ACC112 (cell line): ENCODE results near the gene CAMKK2.
A peak's percentile ranks its signal among the peaks of the same experiment; 100 is the strongest.

Source experiments
- H2AFZ ChIP-seq: fragments of 200-600 bp; sonication (generic); one replicate; pipeline ENCODE4 v1.6.0; 2017; ENCODE audit warnings: antibody characterized with exemption, low read length; ENCODE audit not compliant: unreplicated experiment
- H3K27ac ChIP-seq: fragments of 200-600 bp; sonication (generic); 2 replicates; pipeline ENCODE4 v1.5.1; 2014; ENCODE audit warnings: low read depth, mild to moderate bottlenecking, antibody characterized with exemption, low read length, moderate library complexity
- H3K27me3 ChIP-seq: fragments of 200-600 bp; sonication (generic); 2 replicates; pipeline ENCODE4 v1.6.1; 2014; ENCODE audit warnings: mild to moderate bottlenecking, antibody characterized with exemption, low read length, moderate library complexity, mixed read lengths; ENCODE audit not compliant: insufficient read depth
- H3K36me3 ChIP-seq: fragments of 200-600 bp; sonication (generic); 2 replicates; pipeline ENCODE4 v1.6.1; 2016; ENCODE audit warnings: mild to moderate bottlenecking, antibody characterized with exemption, low read length, moderate library complexity, mixed read lengths; ENCODE audit not compliant: insufficient read depth
- H3K4me1 ChIP-seq: fragments of 200-600 bp; sonication (generic); one replicate; pipeline ENCODE4 v1.6.1; 2016; ENCODE audit warnings: low read length, mixed read lengths; ENCODE audit not compliant: insufficient read depth, unreplicated experiment, control insufficient read depth
- H3K4me3 ChIP-seq: fragments of 200-600 bp; sonication (generic); 2 replicates; pipeline ENCODE4 v1.5.1; 2014; ENCODE audit warnings: mild to moderate bottlenecking, low read depth, low read length
- H3K79me2 ChIP-seq: fragments of 200-600 bp; sonication (generic); one replicate; pipeline ENCODE4 v1.6.0; 2016; ENCODE audit warnings: low read length; ENCODE audit not compliant: control insufficient read depth, unreplicated experiment, insufficient read depth

The CAMKK2 gene

DNA sequence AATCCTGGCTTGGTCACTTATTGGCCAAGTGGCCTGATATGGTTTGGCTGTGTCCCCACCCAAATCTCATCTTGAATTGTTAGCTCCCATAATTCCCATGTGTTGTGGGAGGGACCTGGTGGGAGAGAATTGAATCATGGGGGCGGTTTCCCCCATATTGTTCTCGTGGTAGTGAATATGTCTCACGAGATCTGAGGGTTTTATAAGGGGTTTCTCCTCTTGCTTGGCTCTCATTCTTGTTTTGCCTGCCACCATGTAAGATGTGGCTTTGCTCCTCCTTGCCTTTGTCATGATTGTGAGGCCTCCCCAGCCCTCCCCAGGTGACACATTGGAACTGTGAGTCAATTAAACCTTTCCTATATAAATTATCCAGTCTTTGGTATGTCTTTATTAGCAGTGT, 105.4 kb downstream of the CAMKK2 start:
- Histone ChIP-seq H3K27ac (peak overlapping the region; percentile 83), H3K27me3 (no peaks in the 10 kb centered on the region), H2AFZ (peak overlapping the region; percentile 26), H3K4me1 (peaks cover 15% of the 10 kb centered on the region), H3K36me3 (no peaks in the 10 kb centered on the region), H3K79me2 (no peaks in the 10 kb centered on the region), H3K4me3 (peak overlapping the region; percentile 12)

DNA sequence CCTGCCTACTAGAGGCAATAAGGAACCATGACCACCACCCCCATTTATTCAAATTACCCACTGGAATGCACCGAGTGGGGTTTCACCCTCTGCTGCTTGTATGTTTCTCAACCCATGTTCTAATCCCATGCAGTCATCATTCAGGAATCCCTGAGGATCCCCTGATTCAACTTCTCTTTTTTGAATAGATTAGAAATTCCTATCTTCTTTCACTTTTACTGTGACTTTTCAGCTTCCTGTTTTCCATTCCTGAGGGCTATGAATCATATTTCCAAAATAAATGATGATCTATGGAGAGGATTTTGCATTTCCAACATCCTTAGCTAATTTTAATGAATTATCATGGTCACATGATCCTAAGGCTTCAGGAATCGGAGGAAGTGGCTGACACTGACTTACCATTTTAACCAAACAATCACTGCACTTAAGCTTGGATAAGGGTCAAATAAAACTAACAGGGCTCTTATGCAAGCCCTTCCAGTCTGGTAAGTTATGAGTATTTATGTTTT, 105.9 kb downstream of the CAMKK2 start:
- Histone ChIP-seq H3K27me3 (no peaks in the 10 kb centered on the region), H3K4me3 (peak overlapping the region; percentile 12), H3K27ac (peak overlapping the region; percentile 83)

DNA sequence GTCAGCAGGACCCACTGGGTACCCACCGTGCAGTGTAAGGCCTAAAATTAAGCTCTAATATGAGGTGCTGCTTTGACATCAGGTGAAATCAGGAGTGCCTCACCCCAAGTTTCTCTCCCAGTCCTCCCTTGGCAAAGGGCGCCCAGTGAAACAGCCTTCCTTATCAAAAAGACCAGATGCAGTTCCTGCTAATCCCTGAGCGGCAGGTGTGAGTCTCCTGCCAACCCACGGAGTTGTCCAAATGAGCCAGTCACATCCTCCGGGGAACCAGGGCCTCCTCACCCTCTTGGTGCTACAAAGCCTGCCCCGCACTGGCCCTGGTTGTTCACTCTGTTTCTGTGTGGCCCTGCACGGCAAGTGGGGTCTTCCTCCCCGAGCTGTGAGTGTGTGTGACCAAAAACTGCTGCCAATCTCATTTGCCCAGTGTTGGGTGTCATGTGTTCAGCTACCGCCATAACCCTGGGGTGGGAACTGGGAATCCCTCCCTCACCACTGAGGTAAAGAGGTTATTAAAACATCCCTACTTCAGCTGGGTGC, 106.8 kb downstream of the CAMKK2 start:
- H3K79me2 ChIP-seq: no peaks in the 10 kb centered on the region
- H3K27me3 ChIP-seq: no peaks in the 10 kb centered on the region
- no peak overlapping the region for H2AFZ ChIP-seq
- H3K36me3 ChIP-seq: no peaks in the 10 kb centered on the region
- peak overlapping the region; percentile 83 for H3K27ac ChIP-seq
- peaks cover 15% of the 10 kb centered on the region for H3K4me1 ChIP-seq
- no peak overlapping the region for H3K4me3 ChIP-seq

More for the DNA sequence above, 105.9 kb downstream of the CAMKK2 start:
- Histone ChIP-seq H3K36me3 (no peaks in the 10 kb centered on the region), H3K79me2 (no peaks in the 10 kb centered on the region), H3K4me1 (peaks cover 15% of the 10 kb centered on the region), H2AFZ (peak overlapping the region; percentile 26)

GRCh38 chr12:121189131-121189530, 107.4 kb downstream of the CAMKK2 start:
- no peak overlapping the region for H3K4me3 ChIP-seq
- H3K36me3 ChIP-seq: no peaks in the 10 kb centered on the region
- H3K27me3 ChIP-seq: no peaks in the 10 kb centered on the region
- no peak overlapping the region for H2AFZ ChIP-seq
- H3K79me2 ChIP-seq: no peaks in the 10 kb centered on the region
- no peak overlapping the region for H3K27ac ChIP-seq
- peaks cover 15% of the 10 kb centered on the region for H3K4me1 ChIP-seq

GRCh38 chr12:121188227-121188626, 108.3 kb downstream of the CAMKK2 start:
- Histone ChIP-seq H3K36me3 (no peaks in the 10 kb centered on the region), H3K4me1 (peaks cover 15% of the 10 kb centered on the region), H3K79me2 (no peaks in the 10 kb centered on the region), H3K27me3 (no peaks in the 10 kb centered on the region), H3K27ac (no peak overlapping the region), H2AFZ (no peak overlapping the region), H3K4me3 (no peak overlapping the region)
